Smooth muscle cell of the brain vasculature (primary cell): ENCODE measurements around the gene ENDOD1.

ENCODE experiments used
- DNase-seq: peaks from one replicate; pipeline ENCODE4 v3.0.0-alpha.2; 2012; ENCODE audit warnings: low read depth, low spot score

Gene ENDOD1

DNA sequence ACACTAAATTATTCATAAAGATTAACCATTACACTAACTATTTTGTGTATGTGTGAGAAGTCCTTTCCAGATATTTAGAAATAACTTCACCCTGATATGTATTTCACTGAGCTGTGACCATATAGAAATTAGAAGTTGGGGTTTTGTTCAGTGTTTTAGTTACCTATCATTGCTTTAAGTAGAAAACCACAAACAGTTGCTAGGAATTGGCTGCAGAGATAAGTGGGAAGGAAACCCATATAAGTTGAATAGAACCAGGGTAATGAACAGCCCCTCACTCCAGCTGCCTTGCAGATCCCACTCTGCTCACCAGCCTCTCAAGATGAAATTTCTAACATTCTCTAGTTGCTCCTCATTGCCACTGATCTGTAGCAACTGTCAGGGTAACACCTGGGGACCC lies 12.7 kb upstream of the ENDOD1 start:
- no peak for DNase-seq

DNA sequence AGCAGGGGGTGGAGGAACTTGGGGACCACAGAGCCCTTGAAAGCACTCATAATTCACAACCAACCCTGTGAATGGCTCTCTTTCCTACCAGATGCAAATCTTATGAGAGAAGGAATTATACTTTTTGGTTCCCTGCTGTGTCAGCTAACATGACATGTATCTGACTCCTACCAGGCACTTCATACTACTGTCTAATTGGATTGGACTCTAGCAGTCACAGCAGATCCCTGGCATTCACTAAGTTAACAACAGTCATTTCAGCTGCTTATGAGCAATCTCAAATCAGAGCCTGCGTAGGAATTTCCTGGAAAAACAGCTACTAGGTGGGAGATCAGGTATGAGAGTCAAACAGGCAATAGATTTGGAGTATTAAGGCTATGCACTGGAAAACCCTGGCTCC lies 11.1 kb upstream of the ENDOD1 start:
- no peak for DNase-seq

GRCh38 chr11:95081010-95081409 lies 8.6 kb upstream of the ENDOD1 start:
- no peak for DNase-seq

GRCh38 chr11:95081412-95081811 lies 8.2 kb upstream of the ENDOD1 start:
- no peak for DNase-seq

GRCh38 chr11:95082576-95083001 lies 7.1 kb upstream of the ENDOD1 start:
- no peak for DNase-seq

GRCh38 chr11:95084509-95084908 lies 5.1 kb upstream of the ENDOD1 start:
- DNase-seq, result no peak

- no peak for DNase-seq
Observed at GRCh38 chr11:95085117-95085816, 4.4 kb upstream of the ENDOD1 start.

GRCh38 chr11:95086151-95086550 lies 3.5 kb upstream of the ENDOD1 start:
- DNase-seq, result no peak

GRCh38 chr11:95086836-95087570 lies 2.6 kb upstream of the ENDOD1 start:
- no peak for DNase-seq

- DNase-seq, result no peak
Observed at GRCh38 chr11:95088946-95089619, 563 bp upstream of the ENDOD1 start.

GRCh38 chr11:95091663-95092180 lies 2.1 kb downstream of the ENDOD1 start:
- no peak for DNase-seq

DNA sequence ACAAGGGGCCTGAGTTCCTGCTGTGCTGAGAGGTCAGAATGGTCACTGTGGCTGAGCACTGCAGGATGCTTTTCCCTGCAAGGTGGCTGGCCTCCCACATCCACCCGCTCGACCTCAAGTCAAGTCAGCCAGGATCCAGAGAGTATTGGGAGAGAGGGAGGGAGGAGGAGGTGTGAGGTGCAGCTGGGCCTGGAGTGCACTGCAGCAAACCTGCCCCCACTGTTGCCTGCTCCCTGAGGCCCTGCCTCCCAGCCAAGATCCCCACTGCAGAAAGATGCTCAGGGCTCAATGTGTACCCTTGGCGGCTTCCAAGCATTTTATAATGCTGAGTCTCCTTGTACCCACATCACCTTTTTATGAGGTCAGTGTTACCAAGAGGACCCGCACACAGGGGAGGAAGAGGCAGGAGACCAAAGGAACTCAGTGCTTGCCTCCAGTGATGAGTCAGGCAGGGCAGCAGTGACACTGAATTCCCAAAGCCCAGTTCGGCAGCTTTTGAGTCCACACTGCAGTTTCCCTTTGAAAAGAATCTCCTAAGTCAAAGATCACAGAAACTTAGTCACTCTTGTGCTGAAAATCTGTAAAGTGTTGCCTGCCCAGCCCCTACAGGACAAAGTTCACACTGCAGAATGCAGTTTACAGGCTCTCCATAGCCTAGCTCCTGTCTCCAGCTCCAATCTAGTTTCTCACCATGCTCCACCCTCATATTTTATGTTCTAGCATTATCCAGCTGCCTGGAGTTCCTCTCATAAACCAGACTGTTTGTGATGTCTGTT lies 3.1 kb downstream of the ENDOD1 start:
- DNase-seq, result no peak

DNA sequence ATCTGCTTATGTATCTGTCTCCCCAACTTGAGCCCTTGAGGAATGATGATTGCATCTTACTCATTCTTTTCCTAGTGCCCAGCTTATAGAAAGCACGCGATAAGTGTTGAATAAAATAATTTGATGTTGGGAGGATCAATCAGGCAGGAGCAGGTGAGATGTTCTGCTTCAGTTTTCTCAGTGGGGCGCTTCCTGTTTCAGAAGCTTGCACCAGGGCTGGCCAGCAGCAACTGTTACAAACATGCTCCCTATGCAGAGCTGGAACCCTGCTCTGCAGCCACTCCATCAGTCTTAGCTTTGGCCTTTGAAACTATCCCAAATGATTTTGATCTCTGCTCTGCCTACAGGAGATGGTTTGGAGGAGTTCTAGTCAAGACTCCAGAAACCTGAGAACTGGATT lies 3.9 kb downstream of the ENDOD1 start:
- DNase-seq, result no peak

DNA sequence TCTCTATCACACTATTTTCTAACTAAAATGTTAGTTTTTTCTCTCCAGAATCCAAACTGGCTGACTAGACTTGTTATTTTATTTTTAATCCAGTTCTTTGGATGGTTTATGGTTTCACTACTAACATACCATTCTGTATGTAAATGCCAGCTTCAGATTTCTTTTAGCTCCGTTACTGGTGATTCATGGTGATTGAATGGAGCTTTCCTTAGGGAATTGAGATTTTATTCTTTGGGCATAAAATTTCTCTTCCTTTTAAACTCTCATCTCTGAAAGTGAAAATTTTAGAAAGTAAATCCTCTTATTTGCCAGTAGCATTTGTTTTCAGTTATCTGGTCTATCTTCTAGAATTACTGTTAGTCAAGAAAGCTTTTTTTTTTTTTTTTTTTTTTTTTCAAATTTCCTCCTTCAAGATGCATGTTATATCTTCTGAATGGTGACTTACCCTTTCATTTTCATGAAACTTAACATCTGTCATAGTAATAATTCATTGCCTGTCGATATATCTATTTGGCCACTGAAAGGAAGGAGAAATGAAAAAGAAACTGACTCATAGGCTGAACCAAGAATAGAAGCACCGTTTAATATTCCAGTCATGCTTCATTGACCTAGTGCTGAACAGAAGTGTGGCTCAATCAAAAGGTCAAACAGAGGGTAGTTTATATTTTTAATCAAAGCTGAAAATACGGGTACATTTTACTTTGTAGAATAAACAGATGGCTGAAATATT lies 6.4 kb downstream of the ENDOD1 start:
- no peak for DNase-seq

GRCh38 chr11:95097209-95097608 lies 7.6 kb downstream of the ENDOD1 start:
- DNase-seq, result no peak

- DNase-seq, result no peak
Observed at GRCh38 chr11:95098826-95099225, 9.2 kb downstream of the ENDOD1 start.

DNA sequence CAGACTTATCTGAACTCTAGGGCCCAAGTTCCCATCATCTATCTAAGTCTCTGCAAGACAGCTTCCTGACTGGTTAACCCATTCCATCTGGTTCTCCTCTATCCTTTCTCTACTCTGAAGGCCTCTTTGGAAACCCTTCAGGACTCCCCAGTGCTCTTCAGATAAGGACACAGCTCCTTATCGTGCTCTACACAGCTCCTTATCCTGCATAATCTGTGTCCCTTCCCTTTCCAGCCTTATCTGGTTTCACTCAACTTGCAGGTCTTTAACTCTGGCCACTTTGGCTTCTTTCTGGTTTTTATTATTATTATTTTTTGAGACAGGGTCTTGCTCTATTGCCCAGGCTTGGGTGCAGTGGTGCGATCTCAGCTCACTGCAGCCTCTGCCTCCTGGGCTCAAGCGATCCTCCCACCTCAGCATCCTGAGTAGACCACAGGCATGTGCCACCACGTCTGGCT lies 10.6 kb downstream of the ENDOD1 start:
- DNase-seq, result no peak

DNA sequence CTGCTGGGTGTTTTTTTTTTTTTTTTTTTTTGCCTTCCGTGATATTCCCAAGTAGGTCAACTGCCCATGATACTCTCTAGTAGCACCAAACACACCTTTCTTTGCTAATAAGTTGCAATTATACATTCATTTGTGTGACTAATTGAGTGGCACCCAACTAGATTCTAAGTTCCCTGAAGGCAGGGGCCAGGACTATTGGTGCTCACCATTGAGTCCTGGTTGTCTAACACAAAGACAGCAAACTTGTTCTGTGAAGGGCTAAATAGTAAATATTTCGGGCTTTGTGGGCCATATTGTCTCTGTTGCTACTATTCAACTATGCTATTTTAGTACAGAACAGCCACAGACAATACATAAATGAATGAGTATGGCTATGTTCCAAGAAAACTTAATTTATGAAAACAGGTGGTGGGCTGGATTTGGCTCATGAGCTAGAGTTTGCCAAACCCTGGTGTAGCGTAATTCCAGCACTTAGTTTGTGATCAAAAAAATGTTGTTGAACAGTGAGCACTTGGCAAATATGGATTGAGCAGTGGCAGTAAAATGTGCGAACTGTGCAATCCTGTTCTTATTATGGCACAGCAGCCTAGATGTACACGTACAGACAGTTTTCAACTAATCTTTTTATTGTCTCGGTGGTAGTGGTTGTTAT lies 11.3 kb downstream of the ENDOD1 start:
- no peak for DNase-seq

GRCh38 chr11:95101935-95102334 lies 12.3 kb downstream of the ENDOD1 start:
- DNase-seq, result no peak

DNA sequence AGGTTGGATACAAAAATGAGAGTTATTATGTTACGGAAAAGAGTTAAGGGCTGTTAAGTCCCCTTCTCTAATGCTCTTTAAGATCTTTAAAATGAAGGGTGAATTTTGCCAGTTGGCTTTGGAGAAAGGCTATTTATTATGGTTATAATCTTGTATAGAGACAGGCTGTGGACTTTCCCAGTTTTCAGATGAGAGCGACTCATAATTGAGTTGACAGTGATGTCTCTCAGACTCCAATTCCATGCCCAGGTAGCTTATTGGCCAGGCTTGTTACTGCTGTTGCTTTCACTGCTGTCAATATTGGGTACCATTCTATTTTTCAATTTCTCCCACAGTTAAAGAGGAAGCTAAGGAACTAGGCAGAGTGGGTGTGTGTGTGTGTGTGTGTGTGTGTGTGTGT lies 13.1 kb downstream of the ENDOD1 start:
- no peak for DNase-seq
